ENCODE results near the gene ZNF598. TPM values are rescaled to one million over a fixed set of nuclear protein-coding genes. Genes with fewer than 3 reads are reported as not detected.
A peak's percentile ranks its signal among the peaks of the same experiment; 100 is the strongest.

ZNF598 gene
- total RNA-seq, 1 experiment from 2014 or later, result 75.8 TPM

DNA sequence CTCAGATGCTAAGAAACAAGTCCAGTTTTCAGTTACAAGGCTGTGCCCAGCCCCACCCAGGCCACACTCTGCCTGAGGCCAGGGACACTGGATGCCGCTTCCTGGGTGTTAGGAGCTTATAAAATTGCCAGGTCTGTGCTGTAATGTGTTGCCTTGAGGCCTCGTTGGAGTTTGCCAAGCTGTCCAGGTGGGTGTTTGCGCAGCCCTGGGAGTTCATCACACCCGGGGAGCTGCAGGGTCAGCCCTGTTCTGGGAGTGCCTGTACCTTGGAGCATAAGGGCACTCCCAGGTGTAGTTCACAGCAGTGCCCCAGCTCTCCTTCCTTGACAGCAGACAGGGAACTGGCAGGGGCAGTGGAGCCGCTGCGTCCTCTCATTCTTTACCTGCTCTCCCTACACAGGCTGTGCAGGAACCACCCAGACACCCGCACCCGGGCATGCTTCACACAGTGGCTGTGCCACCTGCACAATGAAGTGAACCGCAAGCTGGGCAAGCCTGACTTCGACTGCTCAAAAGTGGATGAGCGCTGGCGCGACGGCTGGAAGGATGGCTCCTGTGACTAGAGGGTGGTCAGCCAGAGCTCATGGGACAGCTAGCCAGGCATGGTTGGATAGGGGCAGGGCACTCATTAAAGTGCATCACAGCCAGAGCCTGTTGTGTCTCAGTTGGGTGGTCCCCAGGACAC is 24.0 kb downstream of the ZNF598 start:
- Histone ChIP-seq H3K9me3 (ENCODE audit: low read depth, low read length, poor library complexity, severe bottlenecking) (no peaks in the 10 kb centered on the region), H3K27me3 (replicated peaks; ENCODE audit: insufficient read depth, low read depth, low read length, poor library complexity) (peaks cover 12% of the 10 kb centered on the region), H3K27ac (ENCODE audit: low read depth, low read length, poor library complexity, severe bottlenecking) (no peak overlapping the region), H3K36me3 (ENCODE audit: insufficient read depth, low read length, poor library complexity, severe bottlenecking) (peaks cover 7% of the 10 kb centered on the region), H3K4me3 (ENCODE audit: low read depth, low read length, poor library complexity, severe bottlenecking) (peak overlapping the region; percentile 81), H3K4me1 (ENCODE audit: insufficient read depth, low read length, poor library complexity, severe bottlenecking) (peaks cover 24% of the 10 kb centered on the region)
- BruUV-seq (replicated peaks), result no TSS peak
- TF ChIP-seq, protein P1, sequence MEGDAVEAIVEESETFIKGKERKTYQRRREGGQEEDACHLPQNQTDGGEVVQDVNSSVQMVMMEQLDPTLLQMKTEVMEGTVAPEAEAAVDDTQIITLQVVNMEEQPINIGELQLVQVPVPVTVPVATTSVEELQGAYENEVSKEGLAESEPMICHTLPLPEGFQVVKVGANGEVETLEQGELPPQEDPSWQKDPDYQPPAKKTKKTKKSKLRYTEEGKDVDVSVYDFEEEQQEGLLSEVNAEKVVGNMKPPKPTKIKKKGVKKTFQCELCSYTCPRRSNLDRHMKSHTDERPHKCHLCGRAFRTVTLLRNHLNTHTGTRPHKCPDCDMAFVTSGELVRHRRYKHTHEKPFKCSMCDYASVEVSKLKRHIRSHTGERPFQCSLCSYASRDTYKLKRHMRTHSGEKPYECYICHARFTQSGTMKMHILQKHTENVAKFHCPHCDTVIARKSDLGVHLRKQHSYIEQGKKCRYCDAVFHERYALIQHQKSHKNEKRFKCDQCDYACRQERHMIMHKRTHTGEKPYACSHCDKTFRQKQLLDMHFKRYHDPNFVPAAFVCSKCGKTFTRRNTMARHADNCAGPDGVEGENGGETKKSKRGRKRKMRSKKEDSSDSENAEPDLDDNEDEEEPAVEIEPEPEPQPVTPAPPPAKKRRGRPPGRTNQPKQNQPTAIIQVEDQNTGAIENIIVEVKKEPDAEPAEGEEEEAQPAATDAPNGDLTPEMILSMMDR (conservative IDR thresholded peaks at IDR 0.05; ENCODE audit: low read depth, low read length), result no peak
- no peak for TF ChIP-seq EZH2 (IDR thresholded peaks at IDR 0.05; ENCODE audit: borderline replicate concordance, low read depth, low read length, poor library complexity, severe bottlenecking)
- ChIA-PET POLR2A (ENCODE audit: low non-redundant PET) (interaction anchor here (0.6 kb wide), 1 partner anchor 21 kb away, joined by 3 read pairs; the partner anchor contains the start of gene RPS2), CTCF (interaction anchor here (0.6 to 0.9 kb wide), 2 partner anchors 26 to 155 kb away, joined by 4 to 6 read pairs; no protein-coding TSS in a partner anchor)
- intact Hi-C loops (cut with micrococcal nuclease; ENCODE audit: unreplicated experiment), result no loop called here
- no peak for DNase-seq (ENCODE audit: low spot score)

DNA sequence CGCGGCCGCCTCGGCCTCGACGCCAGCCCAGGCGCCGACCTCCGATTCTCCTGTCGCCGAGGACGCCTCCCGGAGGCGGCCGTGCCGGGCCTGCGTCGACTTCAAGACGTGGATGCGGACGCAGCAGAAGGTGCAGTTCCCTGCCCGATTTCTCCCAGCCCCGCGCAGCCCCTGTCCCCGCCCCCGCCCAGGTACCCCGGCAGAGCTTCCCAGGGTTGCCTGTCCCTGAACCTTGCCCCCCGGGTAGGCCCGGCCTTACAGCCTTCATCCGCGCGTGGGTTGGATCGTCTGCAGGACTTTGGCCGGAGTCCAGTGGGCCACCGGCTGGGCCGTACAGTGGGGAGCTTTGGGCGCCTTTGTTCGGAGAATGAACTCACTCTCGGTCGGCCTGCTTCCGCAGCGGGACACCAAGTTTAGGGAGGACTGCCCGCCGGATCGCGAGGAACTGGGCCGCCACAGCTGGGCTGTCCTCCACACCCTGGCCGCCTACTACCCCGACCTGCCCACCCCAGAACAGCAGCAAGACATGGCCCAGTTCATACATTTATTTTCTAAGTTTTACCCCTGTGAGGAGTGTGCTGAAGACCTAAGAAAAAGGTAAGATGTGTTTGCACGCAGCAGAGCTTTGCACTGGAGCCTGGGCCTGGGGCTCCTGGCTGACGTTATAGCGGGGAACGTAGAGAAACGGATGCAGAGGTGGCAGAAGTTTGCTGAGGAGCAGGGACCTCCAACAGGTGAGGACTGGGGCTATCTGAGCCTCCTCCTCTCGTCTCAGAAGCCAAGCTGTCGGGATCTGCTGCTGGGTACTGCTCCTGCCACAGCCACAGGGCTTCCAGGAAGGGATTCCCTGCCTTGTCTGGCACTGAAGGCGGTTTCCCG is 25.0 kb downstream of the ZNF598 start:
- H3K27ac ChIP-seq (ENCODE audit: low read depth, low read length, poor library complexity, severe bottlenecking), result peak overlapping the region; percentile 70
- no peaks in the 10 kb centered on the region for H3K9me3 ChIP-seq (ENCODE audit: low read depth, low read length, poor library complexity, severe bottlenecking)
- H3K27me3 ChIP-seq (replicated peaks; ENCODE audit: insufficient read depth, low read depth, low read length, poor library complexity), result peaks cover 8% of the 10 kb centered on the region
- CTCF ChIA-PET, result interaction anchor here (0.9 kb wide), 1 partner anchor 156 kb away, joined by 4 read pairs; no protein-coding TSS in a partner anchor
- peaks cover 20% of the 10 kb centered on the region for H3K4me1 ChIP-seq (ENCODE audit: insufficient read depth, low read length, poor library complexity, severe bottlenecking)
- TSS peak; percentile 39 for BruUV-seq (replicated peaks)
- TF ChIP-seq, protein P1 (conservative IDR thresholded peaks at IDR 0.05; ENCODE audit: low read depth, low read length), result no peak
- TF ChIP-seq EZH2 (IDR thresholded peaks at IDR 0.05; ENCODE audit: borderline replicate concordance, low read depth, low read length, poor library complexity, severe bottlenecking), result no peak
- POLR2A ChIA-PET (ENCODE audit: low non-redundant PET), result interaction anchor here (0.5 kb wide), 1 partner anchor 20 kb away, joined by 9 read pairs; the partner anchor contains the start of gene RPS2
- peaks cover 7% of the 10 kb centered on the region for H3K36me3 ChIP-seq (ENCODE audit: insufficient read depth, low read length, poor library complexity, severe bottlenecking)
- intact Hi-C loops (cut with micrococcal nuclease; ENCODE audit: unreplicated experiment), result no loop called here
- no peak for DNase-seq (ENCODE audit: low spot score)
- peak overlapping the region; percentile 81 for H3K4me3 ChIP-seq (ENCODE audit: low read depth, low read length, poor library complexity, severe bottlenecking)

DNA sequence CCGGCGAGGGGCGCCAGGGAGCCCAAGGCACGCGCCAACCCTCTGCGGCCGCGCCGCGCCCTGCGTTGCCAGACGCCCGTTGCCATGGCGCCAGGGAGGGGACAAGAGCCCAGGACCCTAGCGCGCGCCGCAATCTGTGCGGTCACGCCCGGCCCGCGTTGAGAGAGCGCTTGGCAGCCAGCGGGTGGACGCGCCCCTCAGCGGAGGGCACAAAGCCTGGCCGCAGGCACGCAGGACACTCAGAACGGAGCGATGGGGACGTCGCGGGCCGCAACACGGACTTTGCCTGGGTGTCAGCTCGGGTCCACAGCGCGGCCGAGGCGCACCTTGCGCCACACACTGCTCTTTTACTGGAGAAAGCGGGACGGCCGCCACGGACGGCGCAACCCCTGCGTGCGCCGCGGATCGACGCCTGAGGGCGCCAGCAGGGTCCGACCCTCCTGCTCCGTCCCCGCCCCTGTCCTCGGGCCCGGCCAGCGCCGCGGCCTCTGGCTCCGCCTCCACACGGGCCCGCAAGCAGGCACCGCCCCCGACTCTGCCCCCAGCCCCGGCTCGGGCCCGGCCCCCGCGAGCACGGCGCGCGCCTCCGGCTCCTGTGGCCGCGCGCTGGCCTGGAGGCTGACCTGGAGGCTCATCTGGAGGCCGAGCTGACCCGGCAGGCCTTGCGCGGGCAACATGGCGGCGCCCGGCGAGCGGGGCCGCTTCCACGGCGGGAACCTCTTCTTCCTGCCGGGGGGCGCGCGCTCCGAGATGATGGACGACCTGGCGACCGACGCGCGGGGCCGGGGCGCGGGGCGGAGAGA is 25.9 kb downstream of the ZNF598 start, which contains the start of gene GFER:
Gene GFER (plus strand): TSS at position 650 of the 803 bp plus-strand sequence. CDS start 26 bp downstream, at position 676.
- H3K4me1 ChIP-seq (ENCODE audit: insufficient read depth, low read length, poor library complexity, severe bottlenecking), result peaks cover 20% of the 10 kb centered on the region
- peak within 1 kb of the TSS; percentile 81 for H3K4me3 ChIP-seq (ENCODE audit: low read depth, low read length, poor library complexity, severe bottlenecking)
- no peaks in the 10 kb centered on the region for H3K9me3 ChIP-seq (ENCODE audit: low read depth, low read length, poor library complexity, severe bottlenecking)
- peak; percentile 87 for DNase-seq (ENCODE audit: low spot score)
- TF ChIP-seq, protein P1 (conservative IDR thresholded peaks at IDR 0.05; ENCODE audit: low read depth, low read length), result peak; percentile 45
- TF ChIP-seq EZH2 (IDR thresholded peaks at IDR 0.05; ENCODE audit: borderline replicate concordance, low read depth, low read length, poor library complexity, severe bottlenecking), result no peak
- peaks cover 7% of the 10 kb centered on the region for H3K36me3 ChIP-seq (ENCODE audit: insufficient read depth, low read length, poor library complexity, severe bottlenecking)
- no TSS peak for BruUV-seq (replicated peaks)
- CTCF ChIA-PET, result interaction anchor here (0.6 to 0.7 kb wide), 2 partner anchors 157 to 913 kb away, joined by 3 to 8 read pairs; no protein-coding TSS in a partner anchor
- no peaks in the 10 kb centered on the region for H3K27me3 ChIP-seq (replicated peaks; ENCODE audit: insufficient read depth, low read depth, low read length, poor library complexity)
- peak within 1 kb of the TSS; percentile 70 for H3K27ac ChIP-seq (ENCODE audit: low read depth, low read length, poor library complexity, severe bottlenecking)
- POLR2A ChIA-PET (ENCODE audit: low non-redundant PET), result interaction anchor here (0.5 kb wide), 1 partner anchor 19 kb away, joined by 9 read pairs; the partner anchor contains the start of gene RPS2
- intact Hi-C loops (cut with micrococcal nuclease; ENCODE audit: unreplicated experiment), result no loop called here
